HG02943 (cell line): Measurements from ENCODE around the gene ARHGEF38.
"Not testable (repeated sequence)": the region's sequence is repeated elsewhere in the genome, so short reads cannot be mapped to it uniquely, and the experiment has no call there.

ENCODE experiments used
- ATAC-seq: cut with Tn5 transposase; IDR thresholded peaks from one replicate; pipeline ENCODE4 v1.9.1; 2021; ENCODE audit warnings: mild to moderate bottlenecking, low read depth, moderate library complexity; ENCODE audit not compliant: unreplicated experiment

The ARHGEF38 gene

DNA sequence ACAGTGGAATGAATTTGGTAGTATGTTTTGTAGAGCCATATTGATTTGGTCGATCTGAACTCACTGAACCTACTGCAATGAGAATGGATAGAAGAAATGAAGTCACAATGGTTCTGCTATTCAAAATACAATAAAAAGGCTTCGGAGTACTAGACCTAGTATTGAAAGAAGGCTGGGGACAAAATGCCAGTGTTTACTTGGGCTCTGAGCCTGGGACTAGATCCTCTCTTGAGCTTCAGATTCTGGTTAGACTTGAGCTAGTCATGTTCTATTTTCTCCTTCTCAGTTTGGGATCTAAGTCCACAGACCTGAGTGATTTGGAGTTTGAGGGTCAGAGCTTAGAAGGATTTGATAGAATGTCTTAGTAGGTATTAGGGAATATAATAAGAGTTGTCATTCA lies 146.2 kb downstream of the ARHGEF38 start:
- no peak for ATAC-seq

DNA sequence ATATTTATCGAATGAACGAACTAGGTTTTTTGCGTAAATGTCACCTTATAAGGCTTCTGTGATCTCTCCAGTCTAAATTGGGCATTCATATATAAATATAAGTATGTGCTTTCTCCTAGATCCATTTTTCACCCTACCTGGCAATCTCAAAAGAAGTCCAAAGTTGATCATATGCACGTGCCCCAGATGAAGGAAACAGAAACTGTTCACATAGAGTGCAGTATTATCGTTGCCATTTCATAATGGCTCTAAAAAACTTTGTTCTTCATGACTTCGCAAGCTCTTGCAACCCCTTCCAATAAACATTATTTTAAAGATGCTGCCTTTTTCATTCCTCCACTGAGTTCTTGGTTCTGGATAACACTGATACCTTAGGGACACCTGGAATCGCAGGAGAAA lies 155.4 kb downstream of the ARHGEF38 start:
- ATAC-seq = no peak

DNA sequence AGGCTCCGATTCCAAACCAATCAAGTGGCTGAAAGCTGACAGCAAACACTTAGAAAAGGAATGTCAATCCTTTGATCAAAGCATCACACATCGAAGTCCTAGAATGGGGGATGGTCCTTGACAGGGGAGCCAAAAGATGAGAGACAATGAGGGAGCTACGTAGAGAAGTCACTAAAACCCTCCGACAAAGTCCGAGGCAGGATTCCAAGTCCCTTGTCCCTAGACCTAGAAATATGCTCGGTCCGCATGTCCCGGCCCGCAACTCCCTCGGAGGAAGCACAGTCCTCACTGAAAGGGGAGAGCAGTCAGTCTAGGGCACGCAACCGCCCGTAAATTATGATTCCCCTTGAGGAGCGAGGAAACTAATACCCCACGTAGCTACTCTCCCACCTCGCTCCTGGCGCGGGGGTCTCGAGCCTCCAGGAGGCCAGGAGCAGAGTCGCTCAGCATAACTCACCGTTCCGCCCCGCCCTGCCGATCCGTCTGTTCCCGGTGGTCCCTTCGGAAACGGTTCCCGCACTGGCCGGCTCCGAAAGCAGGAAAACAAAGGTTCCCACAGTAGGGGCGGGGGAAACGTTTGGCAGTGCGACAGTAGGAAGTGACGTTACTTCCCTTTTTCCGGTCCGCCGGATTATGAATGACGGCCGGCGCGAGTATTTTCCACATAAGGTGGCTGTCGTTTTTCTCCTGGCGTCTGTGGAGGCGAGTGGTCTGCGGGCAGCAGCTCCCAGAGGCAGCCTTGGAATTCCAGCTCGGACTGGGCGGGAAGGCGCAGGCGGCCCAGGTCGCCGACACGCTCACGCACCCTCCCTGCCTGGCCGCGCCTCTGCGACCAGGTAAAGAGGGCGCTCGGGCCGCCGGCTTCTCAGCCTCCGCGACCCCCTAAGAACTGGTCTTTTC lies 156.0 kb downstream of the ARHGEF38 start, which contains the start of the genes GSTCD and INTS12:
Gene GSTCD (plus strand): TSS at position 604 of the 900 bp plus-strand sequence. CDS start 8,830 bp downstream, outside the sequence.
Gene INTS12 (minus strand): TSS at position 509 of the 900 bp plus-strand sequence. CDS start 8,684 bp downstream, outside the sequence.
- peak; percentile 79 for ATAC-seq

DNA sequence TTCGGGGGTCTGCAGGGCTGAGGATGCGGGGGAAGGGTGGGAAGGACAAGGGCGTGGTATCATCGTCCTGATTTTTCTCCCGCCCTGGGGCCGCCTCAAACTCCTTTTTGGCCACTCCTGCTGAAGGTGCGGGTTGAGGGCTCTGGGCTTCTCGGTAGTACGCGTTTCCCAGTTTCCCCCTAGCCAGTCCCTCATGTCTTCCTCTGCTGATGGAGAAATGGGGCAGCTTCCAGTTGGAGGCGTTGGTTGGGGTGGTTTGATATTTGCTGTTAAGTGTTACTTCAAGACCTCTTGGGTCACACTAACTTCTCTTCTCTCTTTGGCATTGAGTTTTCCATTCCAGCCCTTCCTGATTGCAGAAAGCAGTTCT lies 156.6 kb downstream of the ARHGEF38 start:
- ATAC-seq = peak; percentile 38

DNA sequence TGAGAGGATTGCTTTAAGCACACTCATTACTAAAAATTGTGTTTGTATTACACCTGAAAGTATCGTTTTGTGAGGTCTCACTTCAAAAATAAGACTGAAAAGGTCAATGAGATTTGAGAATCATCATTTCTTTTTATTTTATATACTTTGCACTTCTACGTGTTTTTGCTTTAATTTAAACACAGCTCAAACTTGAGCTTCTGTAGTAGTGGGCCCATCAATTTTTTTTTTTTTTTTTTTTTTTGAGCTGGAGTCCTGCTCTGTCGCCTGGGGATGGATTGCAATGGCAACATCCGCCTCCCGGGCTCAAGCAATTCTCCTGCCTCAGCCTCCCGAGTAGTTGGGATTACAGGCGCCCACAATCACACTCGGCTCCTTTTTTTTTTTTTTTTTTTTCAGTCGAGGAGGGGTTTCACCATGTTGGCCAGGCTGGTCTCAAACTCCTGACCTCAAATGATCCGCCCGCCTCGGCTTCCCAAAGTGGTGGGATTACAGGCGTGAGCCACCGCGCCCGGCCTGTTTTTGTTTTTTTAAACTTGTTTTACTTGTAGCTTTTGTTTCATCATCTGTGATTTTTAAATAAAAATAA lies 157.7 kb downstream of the ARHGEF38 start:
- ATAC-seq = no peak

DNA sequence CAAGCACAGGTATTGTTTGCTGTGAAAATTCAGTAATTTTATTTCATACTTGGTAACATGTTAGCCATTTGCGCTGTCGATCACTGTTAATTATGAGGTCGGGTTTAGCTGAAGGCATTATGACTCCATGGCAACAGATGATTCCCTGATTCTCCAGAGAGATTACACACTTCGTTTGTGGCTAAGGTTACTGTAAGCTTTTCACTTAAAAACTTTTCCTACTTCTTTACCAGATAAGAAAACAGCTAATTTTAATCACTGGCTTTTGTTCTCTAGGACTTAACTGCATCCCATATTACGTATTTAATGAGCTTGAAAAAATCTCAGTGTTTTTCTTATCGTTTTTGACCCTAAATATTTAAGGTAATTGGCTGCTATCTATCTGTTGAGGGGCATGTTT lies 158.3 kb downstream of the ARHGEF38 start:
- no peak for ATAC-seq

DNA sequence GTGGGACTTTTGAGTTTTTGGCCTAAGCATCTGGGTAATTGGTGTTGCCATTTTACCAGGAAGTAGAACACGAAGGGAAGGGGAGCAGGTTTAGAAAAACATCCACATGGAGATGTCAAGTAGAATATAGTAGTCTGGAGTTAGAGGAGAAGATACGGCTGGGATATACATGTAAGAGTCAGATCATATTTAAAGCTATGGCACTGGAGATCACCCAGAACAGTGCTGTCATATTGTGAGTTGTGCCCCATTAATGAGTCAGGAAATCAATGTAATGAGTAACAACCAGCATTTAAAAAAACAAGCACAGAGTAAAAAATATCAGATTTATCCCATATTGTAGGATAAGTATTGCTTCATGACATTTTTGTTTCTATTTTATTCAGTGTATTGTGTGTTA lies 160.3 kb downstream of the ARHGEF38 start:
- ATAC-seq = no peak

DNA sequence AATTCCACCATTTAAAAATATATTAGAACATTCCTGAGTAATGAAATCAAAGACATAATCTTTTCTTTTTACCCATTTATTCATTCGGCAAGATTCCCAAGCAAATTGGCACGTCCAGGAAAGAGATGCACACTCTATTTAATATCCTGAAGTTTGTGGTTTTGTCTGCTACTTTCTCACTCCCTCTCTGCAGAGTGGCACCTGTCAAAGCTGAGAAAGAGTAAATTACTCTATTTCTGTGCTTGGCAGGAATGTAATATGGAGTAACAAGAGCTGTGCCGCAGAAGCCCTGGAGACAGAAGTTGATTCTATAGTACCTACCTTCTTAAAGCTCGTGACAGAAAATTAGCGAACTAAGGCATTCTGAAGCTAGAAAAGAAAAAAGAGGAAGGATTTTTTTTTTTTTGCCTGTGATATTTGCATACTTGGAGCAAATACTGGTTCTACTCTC lies 161.7 kb downstream of the ARHGEF38 start:
- peak; percentile 64 for ATAC-seq

DNA sequence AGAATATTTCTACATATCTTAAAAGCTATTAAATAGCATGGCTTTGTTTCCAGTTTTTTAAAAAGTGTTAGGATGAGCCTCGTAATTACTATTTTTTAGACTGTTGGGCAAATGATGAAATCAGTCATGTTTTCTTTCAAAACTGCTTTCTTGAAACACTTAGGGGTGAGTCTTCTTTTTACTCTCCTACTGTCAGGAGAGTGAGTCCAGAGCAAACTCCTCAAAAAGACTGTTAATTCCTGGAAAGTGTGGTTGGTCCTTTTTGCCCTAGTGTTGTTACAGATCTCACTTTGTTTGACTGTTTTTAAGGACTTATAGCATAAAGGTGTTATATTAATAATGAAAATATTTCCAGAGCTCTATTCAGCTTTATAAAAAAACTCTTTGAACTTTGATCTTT lies 162.5 kb downstream of the ARHGEF38 start:
- ATAC-seq = no peak

DNA sequence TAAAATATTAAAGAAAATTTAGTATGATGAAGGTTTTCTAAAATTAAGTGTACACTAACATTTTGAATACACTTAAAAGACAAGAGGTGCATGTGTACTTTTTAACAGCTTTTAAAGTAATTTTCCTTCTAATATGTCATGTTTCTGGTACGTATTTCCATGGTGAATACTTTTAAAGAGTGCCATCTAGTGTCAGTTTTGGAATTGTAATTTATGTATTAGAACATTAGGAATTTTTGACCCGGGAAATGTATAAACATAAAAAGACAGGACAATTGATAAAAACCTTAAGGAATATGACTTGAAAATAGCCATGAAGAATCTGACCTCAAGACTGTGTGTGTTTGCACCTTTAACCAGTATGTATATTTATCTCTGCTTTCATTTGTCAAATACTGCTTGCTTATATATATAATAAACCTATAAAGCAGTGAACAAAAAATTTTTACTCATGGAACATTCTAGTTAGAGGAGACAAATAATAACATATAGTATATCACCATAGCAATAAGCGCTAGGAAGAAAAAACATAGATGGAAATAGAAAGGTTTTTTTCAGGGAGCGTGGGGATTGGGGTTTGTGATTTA lies 163.4 kb downstream of the ARHGEF38 start:
- ATAC-seq = no peak

DNA sequence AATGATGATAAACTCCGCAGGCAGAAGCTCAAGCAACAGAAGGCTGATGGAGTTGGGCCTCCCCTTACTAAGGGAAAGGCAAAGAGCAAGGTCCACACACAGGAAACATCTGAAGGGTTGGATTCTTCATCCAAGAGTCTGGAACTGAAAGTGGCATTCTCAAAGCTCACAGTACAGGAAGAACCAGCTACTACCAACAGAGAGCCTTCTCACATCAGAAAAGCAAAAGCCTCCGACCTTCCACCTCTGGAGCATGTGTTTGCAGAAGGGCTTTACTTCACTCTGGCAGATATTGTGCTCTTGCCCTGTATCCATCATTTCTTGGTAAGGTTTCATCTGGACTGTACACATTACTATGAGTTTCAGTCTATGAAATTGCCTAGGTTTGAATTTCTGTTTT lies 166.8 kb downstream of the ARHGEF38 start:
- no peak for ATAC-seq

DNA sequence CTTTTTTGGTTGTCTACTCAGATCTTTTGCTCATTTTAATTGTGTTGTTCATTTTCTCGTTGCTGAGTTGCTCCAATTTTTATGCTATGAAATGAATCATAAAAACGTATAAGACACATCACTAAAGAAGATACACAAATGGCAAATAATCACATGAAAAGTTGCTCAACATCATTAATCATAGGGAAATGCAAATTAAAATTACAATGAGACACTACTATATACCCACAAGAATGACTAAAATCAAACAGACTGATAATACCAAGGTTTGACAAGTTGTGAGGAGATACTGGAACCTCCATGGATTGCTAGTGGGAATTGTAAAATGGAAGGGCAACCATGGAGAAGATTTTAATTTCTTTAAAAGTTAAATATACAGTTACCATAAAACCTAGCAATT lies 173.2 kb downstream of the ARHGEF38 start:
- ATAC-seq = no peak

DNA sequence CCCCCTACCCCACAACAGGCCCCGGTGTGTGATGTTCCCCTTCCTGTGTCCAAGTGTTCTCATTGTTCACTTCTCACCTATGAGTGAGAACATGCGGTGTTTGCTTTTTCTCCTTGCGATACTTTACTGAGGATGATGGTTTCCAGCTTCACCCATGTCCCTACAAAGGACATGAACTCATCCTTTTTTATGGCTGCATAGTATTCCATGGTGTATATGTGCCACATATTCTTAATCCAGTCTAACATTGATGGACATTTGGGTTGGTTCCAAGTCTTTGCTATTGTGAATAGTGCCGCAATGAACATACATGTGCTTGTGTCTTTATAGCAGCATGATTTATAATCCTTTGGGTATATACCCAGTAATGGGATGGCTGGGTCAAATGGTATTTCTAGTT lies 177.5 kb downstream of the ARHGEF38 start:
- ATAC-seq = not testable (repeated sequence)
